Natural killer cell (primary cell): ENCODE results near the gene CCDC69. TPM values are rescaled to one million over a fixed set of nuclear protein-coding genes. Genes with fewer than 3 reads are reported as not detected.
"Not testable (repeated sequence)": the region's sequence is repeated elsewhere in the genome, so short reads cannot be mapped to it uniquely, and the experiment has no call there.

Source experiments
- ATAC-seq, 3 donors: fragments of 150-1000 bp in 2 of 3; fragments of 200-7000 bp in 1 of 3; cut with Tn5 transposase; 1 replicate in 1 of 3; 2 replicates in 2 of 3; pipeline ENCODE4 v1.10.0; 2021; ENCODE audit warnings: mild to moderate bottlenecking in 2 of 3, moderate library complexity in 2 of 3
- DNase-seq, 2 donors: peaks; one replicate each; pipeline versions ENCODE4 v3.0.0 to v3.0.0-alpha.2; 2013 to 2021; ENCODE audit warnings: mixed read lengths in 1 of 2
- H3K27ac ChIP-seq: one replicate; pipeline ENCODE4 v1.5.1; 2013; ENCODE audit warnings: mild to moderate bottlenecking, low read length
- H3K27me3 ChIP-seq: one replicate; pipeline ENCODE4 v1.6.1; 2013; ENCODE audit warnings: low read length; ENCODE audit not compliant: control insufficient read depth, insufficient read depth
- H3K36me3 ChIP-seq: one replicate; pipeline ENCODE4 v1.6.1; 2013; ENCODE audit warnings: low read length; ENCODE audit not compliant: control insufficient read depth, insufficient read depth
- H3K4me1 ChIP-seq: one replicate; pipeline ENCODE4 v1.6.1; 2013; ENCODE audit warnings: low read length; ENCODE audit not compliant: control insufficient read depth, insufficient read depth
- H3K4me3 ChIP-seq: one replicate; pipeline ENCODE4 v1.5.1; 2013; ENCODE audit warnings: low read length
- H3K9me3 ChIP-seq: one replicate; pipeline ENCODE4 v1.6.1; 2013; ENCODE audit warnings: low read length; ENCODE audit not compliant: control insufficient read depth, insufficient read depth
- H3K27ac Mint-ChIP-seq, 2 donors: one replicate each; pipeline ENCODE4 v1.8.0; 2022; ENCODE audit warnings: mild to moderate bottlenecking in 2 of 2, mixed read lengths in 2 of 2, moderate library complexity in 1 of 2
- H3K27me3 Mint-ChIP-seq, 2 donors: one replicate each; pipeline ENCODE4 v1.8.0; 2022; ENCODE audit warnings: low read depth in 2 of 2, mixed read lengths in 2 of 2
- H3K36me3 Mint-ChIP-seq: one replicate; pipeline ENCODE4 v1.8.0; 2022; ENCODE audit warnings: mixed read lengths
- H3K4me1 Mint-ChIP-seq, 2 donors: one replicate each; pipeline ENCODE4 v1.8.0; 2022; ENCODE audit warnings: mixed read lengths in 2 of 2
- H3K4me3 Mint-ChIP-seq: one replicate; pipeline ENCODE4 v1.8.0; 2022; ENCODE audit warnings: mild to moderate bottlenecking, moderate library complexity, mixed read lengths
- H3K9me3 Mint-ChIP-seq, 2 donors: one replicate each; pipeline ENCODE4 v1.8.0; 2022; ENCODE audit warnings: mixed read lengths in 2 of 2
- WGBS: methylation state at CpG from one replicate; pipeline ENCODE4 v1.1.7; 2013; ENCODE audit warnings: missing lambda C conversion rate; ENCODE audit not compliant: insufficient coverage; 5-methylcytosine and 5-hydroxymethylcytosine counted together
- intact Hi-C: fragments of 100-400 bp; cut with micrococcal nuclease; formaldehyde crosslinking; loops from one replicate; pipeline ENCODE4 v1.14.2; 2022
- total RNA-seq, 4 donors: library from RNA; stranded (reverse); fragments of 120-200 nt in 1 of 4; gene quantifications; one replicate each; pipeline versions ENCODE4 v1.2.3 to v1.2.4, GENCODE V29; 2013 to 2022
- TF ChIP-seq, protein P1 (sequence below): fragments of 200-600 bp; IDR thresholded peaks from one replicate; pipeline ENCODE4 v1.8.0; 2022; ENCODE audit warnings: antibody characterized with exemption

The CCDC69 gene
- total RNA-seq, 3 donors from 2014 or later (not counting 1 experiment from before 2014, with no cell fraction given): 181 to 227 (median 204) TPM

DNA sequence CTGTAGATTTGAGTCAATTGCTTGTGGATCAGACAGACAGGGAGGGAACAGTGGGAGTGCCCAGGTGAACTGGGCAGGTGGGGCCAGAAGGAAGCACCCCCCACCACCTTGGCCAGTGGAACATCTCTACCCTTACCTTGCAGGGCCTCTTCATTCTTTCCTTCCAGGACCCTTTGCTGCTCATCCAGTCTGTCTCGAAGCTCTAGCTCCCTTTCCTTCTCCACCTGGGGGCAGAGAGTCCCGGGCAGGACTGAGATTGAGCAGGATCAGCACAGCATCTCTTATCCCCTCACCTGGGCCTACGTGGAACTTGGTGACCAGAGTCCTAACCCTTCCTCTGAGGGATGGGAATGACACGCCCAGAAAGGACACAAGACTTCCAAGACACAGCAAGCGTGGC, 25.0 kb downstream of the CCDC69 start:
- DNase-seq (no peak), ATAC-seq (no peak)
- Histone ChIP-seq H3K4me1 (peaks cover 33% of the 10 kb centered on the region), H3K9me3 (no peaks in the 10 kb centered on the region), H3K27ac (no peak overlapping the region), H3K27me3 (no peaks in the 10 kb centered on the region), H3K36me3 (peaks cover 55% of the 10 kb centered on the region), H3K4me3 (no peak overlapping the region)
- no peaks in the 10 kb centered on the region for H3K27me3 Mint-ChIP-seq
- H3K4me3 Mint-ChIP-seq: no peak overlapping the region
- peaks cover 16% of the 10 kb centered on the region for H3K36me3 Mint-ChIP-seq
- intact Hi-C loops: no loop called here
- H3K9me3 Mint-ChIP-seq: no peaks in the 10 kb centered on the region
- TF ChIP-seq, protein P1, sequence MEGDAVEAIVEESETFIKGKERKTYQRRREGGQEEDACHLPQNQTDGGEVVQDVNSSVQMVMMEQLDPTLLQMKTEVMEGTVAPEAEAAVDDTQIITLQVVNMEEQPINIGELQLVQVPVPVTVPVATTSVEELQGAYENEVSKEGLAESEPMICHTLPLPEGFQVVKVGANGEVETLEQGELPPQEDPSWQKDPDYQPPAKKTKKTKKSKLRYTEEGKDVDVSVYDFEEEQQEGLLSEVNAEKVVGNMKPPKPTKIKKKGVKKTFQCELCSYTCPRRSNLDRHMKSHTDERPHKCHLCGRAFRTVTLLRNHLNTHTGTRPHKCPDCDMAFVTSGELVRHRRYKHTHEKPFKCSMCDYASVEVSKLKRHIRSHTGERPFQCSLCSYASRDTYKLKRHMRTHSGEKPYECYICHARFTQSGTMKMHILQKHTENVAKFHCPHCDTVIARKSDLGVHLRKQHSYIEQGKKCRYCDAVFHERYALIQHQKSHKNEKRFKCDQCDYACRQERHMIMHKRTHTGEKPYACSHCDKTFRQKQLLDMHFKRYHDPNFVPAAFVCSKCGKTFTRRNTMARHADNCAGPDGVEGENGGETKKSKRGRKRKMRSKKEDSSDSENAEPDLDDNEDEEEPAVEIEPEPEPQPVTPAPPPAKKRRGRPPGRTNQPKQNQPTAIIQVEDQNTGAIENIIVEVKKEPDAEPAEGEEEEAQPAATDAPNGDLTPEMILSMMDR: no peak
- H3K27ac Mint-ChIP-seq: peak overlapping the region; percentile 81 to 91
- H3K4me1 Mint-ChIP-seq: peaks cover 45 to 54% of the 10 kb centered on the region in 2 donors
- WGBS: 92% methylated on average over 5 of the region's 5 CpGs

DNA sequence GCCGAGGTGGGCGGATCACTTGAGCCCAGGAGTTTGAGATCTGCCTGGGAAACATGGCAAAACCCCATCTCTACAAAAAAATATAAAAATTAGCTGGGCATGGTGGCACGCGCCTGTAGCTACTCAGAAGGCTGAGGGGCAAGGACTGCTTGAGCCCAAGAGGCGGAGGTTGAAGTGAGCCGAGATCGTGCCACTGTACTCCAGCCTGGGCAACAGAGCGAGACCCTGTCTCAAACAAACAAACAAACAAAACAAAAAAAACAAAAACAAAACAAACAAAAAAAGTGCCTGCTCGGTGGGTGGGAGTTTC, 26.6 kb downstream of the CCDC69 start:
- H3K4me3 ChIP-seq, intact Hi-C loops, H3K9me3 Mint-ChIP-seq, DNase-seq, H3K27ac ChIP-seq, H3K4me3 Mint-ChIP-seq, H3K27me3 ChIP-seq, H3K9me3 ChIP-seq, H3K27me3 Mint-ChIP-seq, ATAC-seq: not testable (repeated sequence)
- 97% methylated on average over 8 of the region's 9 CpGs for WGBS
- H3K4me1 ChIP-seq: peaks cover 22% of the 10 kb centered on the region
- Mint-ChIP-seq H3K27ac (peak overlapping the region; percentile 81 to 91), H3K4me1 (peaks cover 49 to 57% of the 10 kb centered on the region in 2 donors), H3K36me3 (peaks cover 21% of the 10 kb centered on the region)
- H3K36me3 ChIP-seq: peaks cover 60% of the 10 kb centered on the region

DNA sequence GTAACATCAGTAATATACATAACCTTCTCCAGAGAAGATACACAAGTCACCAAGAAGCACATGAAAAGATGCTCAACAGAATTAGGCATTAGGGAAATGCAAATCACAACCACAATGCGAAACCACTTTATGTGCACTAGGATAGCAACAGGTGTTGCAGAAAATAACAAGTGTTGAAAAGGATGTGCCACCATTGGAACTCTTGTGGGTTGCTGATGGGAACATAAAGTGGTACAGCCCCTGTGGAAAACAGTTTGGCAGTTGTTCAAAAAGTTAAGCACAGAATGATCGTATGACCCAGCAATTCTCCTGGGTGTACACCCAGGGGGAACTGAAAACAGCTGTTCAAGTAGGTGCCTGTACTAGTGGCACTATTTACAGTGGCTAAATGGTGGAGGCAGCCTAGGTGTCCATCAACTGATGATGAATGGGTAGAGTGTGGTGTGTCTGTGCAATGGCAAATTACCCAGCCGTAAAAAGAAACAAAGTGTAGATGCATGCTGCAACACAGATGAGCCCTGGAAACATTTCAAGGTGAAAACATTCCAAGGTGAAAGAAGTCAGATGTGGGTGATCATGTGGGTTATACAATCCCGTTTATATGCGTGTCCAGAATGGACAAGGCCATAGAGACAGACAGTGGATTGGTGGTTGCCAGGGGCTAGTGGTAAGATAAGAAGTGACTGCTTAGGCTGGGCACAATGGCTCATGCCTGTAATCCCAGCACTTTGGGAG, 27.2 kb downstream of the CCDC69 start:
- H3K36me3 Mint-ChIP-seq: peaks cover 26% of the 10 kb centered on the region
- intact Hi-C loops: no loop called here
- H3K4me1 Mint-ChIP-seq: peaks cover 53 to 61% of the 10 kb centered on the region in 2 donors
- WGBS: 69% methylated on average over 5 of the region's 5 CpGs
- TF ChIP-seq, protein P1: no peak
- H3K27ac ChIP-seq: no peak overlapping the region
- H3K36me3 ChIP-seq: peaks cover 61% of the 10 kb centered on the region
- no peaks in the 10 kb centered on the region for H3K27me3 Mint-ChIP-seq
- no peak overlapping the region for H3K4me3 Mint-ChIP-seq
- peaks cover 20% of the 10 kb centered on the region for H3K4me1 ChIP-seq
- DNase-seq (peak in 1 of 2 donors; percentile 32), ATAC-seq (peak in 2 of 3 donors; percentile 31 to 48)
- H3K4me3 ChIP-seq: no peak overlapping the region
- H3K27me3 ChIP-seq: no peaks in the 10 kb centered on the region
- peak overlapping the region; percentile 81 to 91 for H3K27ac Mint-ChIP-seq
- no peaks in the 10 kb centered on the region for H3K9me3 Mint-ChIP-seq
- no peaks in the 10 kb centered on the region for H3K9me3 ChIP-seq

DNA sequence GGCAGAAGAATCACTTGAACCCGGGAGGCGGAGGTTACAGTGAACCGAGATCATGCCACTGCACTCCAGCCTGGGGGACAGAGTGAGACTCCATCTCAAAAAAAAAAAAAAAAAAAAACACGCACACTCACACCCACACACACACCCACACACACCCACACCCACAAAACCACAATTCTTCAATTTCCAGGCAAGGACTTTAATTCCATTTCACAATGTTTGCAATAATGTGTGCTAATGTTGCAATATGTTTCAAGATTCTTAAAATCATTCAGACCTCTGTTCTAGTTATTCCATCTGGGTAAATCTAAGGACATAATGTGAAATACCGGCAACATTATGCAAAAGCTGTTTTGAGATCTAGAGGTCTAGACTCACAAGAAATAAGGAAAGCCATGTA, 28.3 kb downstream of the CCDC69 start:
- peak overlapping the region; percentile 20 for H3K27ac ChIP-seq
- H3K4me3 ChIP-seq: no peak overlapping the region
- H3K36me3 ChIP-seq: peaks cover 57% of the 10 kb centered on the region
- H3K9me3 Mint-ChIP-seq: peaks cover 0 to 2% of the 10 kb centered on the region in 2 donors
- H3K9me3 ChIP-seq: no peaks in the 10 kb centered on the region
- peak overlapping the region; percentile 81 to 91 for H3K27ac Mint-ChIP-seq
- intact Hi-C loops: no loop called here
- TF ChIP-seq, protein P1: no peak
- DNase-seq (peak in 1 of 2 donors; percentile 26), ATAC-seq (peak in 2 of 3 donors; percentile 34 to 58)
- H3K4me1 ChIP-seq: peaks cover 22% of the 10 kb centered on the region
- WGBS: 39% methylated on average over 4 of the region's 5 CpGs
- peak overlapping the region; percentile 65 for H3K4me3 Mint-ChIP-seq
- H3K36me3 Mint-ChIP-seq: peaks cover 26% of the 10 kb centered on the region
- H3K27me3 ChIP-seq: no peaks in the 10 kb centered on the region
- H3K4me1 Mint-ChIP-seq: peaks cover 55 to 62% of the 10 kb centered on the region in 2 donors
- no peaks in the 10 kb centered on the region for H3K27me3 Mint-ChIP-seq
